HG02970 (cell line): ENCODE data around the gene DENND1C.

Experiments used
- ATAC-seq: cut with Tn5 transposase; IDR thresholded peaks from one replicate; pipeline ENCODE4 v1.9.1; 2021; ENCODE audit warnings: mild to moderate bottlenecking, moderate library complexity, moderate number of reproducible peaks; ENCODE audit not compliant: unreplicated experiment, low FRiP score

DENND1C gene

GRCh38 chr19:6427131-6427530, 54.5 kb downstream of the DENND1C start:
- ATAC-seq: no peak

DNA sequence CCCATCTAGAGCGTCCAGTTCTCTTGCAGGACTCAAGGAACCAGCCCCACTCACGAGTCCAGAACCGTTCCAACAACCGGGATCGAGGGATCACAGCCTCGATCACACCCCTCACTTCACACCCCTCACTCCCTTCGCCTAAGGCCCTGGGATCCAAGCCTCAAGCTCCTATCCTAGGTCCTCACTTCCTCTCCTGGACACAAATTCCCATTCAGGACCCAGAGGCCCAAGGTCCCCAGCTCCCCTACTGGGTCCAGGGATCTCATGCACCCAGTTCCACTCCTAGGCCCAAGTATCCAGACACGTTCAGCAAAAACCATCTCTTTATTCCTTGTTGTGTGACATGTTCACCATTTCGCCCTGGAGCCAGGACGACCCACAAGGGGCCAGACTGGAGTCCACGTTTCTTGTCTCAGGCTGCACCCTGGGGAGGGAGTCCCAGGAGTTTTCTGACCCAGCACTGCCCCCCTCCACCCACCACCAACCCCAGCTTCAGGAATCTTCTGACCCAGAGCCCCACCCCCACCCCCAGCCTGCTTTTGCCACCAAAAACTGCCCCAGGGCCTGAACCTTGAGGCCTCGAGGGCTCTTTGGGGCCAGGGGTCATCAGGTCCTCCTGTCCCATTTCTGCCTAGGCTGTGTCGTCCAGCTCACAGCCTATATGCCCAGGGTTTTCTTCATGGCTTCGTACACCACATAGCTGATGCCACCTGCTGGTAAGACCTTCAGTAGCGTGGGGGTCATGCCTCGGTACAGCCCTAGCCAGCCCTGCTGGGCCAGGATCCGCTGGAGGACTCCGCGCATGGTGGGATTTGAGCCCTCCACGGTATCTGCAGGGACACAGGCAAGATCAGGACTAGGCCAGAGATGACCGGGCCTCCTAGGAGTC, 55.6 kb downstream of the DENND1C start:
- ATAC-seq: no peak

DNA sequence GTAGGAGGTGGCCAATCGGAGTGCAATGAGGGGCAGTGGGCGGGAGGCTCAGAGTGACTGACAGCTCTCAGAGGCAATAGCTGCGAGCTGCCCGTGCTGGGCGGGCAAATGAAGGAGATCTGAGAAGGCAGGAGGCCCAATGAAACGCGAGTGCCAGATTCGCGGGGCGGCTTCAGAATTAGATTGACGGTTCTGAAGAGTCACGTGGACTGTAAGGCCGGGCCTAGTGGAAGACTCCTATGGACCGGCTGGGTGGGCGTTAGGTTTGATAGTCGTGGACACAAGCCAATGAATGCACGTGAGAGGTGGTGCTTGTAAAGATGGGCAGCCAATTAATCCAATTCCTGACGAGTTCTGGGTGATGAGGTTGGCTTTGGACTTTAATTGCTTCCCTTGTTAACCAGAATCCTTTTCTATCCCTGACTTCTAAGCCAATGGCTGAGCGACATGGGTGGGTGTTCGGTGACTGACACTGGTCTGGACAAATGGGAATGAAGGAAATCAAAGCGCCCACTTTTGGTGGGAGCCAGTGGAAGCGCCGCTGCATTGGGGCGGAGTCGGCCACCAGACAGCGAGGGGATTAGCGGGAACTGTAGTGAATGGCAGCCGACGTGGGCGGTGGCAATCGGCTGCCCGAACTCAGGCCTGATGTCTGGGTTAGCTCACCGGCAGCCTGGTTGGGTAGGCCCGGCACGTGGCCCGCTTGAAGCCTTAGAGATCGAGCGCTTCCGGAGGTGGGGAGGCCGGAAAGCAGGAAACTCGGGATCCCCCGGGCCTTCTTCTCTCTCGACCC, 56.5 kb downstream of the DENND1C start:
- peak; percentile 83 for ATAC-seq

DNA sequence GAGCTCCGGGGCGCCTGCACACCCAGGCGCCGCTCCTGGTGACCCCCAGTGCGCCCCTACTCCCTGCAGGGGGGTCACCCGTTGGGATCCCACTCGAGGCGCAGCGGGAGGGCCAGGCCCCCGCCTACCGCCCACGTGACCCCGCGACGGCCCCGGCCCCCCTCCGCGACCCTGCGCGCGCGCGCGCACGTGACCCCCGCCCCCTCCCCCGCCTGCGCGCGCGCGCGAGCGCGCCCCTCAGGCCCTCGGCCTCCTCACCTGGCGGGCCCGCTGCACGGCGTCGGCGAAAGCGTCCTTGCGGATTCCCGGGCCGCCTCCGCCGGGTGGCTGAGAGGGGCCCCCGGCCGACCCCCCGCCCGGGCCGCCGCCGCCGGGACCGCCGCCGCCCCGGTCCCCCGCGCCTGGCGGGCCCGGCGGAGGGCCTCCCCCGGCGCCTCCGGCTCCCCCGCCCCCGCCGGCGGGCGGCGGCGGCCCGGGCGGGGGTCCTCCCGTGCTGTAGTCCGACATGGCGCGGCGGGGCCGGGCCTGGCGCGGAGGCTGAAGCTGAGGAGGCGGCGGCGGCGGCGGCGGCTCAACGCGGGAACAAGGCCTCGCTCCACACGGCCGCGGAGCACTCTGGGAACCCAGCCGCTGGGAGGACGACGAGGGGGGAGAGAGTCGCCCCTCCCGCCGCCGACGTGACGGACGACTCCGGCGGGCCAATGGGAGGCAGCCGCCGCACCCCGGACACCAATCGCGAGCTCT, 57.2 kb downstream of the DENND1C start, which contains the start of gene KHSRP:
KHSRP (minus strand) TSS at position 617 of the 744 bp plus-strand sequence; CDS start at position 507, 110 bp downstream.
- ATAC-seq: no peak

GRCh38 chr19:6423499-6424194, 57.9 kb downstream of the DENND1C start:
- ATAC-seq: no peak

DNA sequence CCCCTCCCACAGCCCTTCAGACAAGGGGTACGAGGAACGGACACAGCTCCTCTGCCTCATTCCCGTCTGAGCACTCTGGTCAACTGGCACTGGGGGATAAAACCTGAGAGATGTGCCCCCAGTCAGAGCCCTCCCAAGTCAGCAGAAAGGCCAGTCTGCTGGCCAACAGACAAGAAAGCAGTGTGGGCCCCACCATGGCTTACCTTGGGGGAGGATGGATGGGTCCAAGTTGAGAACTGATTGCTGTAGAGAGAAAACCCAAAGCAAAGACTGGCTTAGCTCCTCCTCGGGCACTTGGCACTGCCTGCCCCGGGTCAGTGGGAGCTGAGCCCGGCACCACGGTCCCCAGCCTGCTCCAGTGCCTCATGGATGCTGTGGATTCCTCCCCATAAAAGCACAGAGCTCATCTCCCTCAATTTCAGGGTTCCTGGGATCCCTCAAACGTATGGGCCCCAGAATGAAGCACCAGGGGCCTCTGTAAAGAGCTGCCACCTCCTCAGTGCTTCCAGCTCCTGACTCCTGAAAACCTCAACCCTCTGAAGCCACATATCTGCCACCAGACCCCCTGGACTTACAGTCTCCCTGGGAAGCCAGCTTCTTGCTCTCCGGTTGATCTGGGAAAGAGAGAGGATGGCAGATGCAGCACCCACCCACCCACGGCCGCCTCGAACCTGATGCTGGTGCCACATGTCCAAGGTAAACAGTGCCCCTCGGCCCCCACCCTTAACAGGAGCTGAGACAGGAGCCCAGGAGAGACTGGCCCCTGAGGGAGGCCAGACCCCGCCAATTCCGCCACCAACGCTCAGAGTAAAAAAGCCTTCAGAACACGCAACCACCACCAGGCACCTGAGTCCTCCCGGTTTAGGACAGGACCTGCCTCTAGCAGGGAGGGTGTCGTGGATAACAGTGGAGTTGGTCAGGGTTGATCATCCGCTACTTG, 60.2 kb downstream of the DENND1C start:
- ATAC-seq: no peak

DNA sequence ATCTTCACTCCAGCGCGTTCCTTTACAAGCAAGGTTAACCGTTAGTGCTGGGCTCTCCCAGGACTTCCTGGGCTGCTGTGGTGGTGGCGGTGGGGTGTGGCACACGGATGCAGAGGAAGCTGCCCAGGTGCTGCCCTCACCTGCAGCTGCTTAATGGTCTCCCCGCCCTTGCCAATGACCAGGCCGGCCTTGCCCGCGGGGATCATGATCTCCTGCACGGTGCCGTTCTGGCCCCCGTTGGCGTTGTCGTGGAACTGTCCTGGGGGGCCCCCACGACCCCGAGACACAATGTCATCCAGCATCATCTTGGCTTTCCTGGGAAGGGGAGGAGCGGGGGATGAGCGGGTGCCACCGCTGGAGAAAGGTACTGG, 63.0 kb downstream of the DENND1C start:
- no peak for ATAC-seq

DNA sequence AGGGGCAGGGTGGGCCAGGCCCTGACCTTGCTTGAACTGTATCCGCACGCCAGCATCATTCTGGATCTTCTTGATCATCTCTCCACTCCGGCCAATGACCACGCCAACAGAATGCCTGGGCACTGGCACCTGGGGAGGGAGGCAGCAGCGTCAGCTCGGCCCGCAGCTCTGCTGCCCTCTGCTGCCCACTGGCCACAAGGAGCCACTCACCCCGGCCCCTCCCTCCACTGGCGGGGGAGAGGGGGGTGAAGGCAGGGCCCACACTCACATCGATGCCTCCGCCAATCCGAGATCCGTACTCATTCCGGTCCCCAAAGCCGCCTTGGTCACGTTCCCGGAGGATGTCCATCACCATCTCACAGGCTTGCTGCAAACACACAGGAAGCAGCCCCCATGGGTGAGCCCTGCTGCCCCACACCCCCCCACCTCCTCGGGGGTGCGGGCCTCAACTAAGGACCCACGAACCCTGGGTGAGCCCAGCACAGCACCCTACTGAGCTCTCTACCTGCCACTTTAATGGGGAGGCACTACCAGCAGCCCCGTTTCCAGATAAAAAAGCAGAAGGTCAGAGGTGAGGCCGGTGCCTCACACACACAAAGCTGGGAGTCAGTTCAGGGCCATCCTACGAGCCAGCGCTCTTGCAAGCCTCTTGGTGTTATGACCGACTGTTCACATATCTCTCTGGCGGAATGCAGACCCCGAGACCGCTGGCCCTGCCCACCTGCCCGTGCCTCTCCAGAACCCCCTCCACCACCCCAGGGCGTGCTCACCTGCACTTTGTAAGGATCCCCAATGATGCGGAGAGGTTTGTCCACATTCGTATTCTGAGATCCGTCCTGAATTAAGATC, 63.6 kb downstream of the DENND1C start:
- no peak for ATAC-seq
